ENCODE data around the gene NFIB. TPM values are rescaled to one million over a fixed set of nuclear protein-coding genes. Genes with fewer than 3 reads are reported as not detected.

The NFIB gene
- polyA plus RNA-seq, 1 donor (not counting 4 experiments of a cell fraction or from before 2014, with no cell fraction given) = 8.9 TPM

DNA sequence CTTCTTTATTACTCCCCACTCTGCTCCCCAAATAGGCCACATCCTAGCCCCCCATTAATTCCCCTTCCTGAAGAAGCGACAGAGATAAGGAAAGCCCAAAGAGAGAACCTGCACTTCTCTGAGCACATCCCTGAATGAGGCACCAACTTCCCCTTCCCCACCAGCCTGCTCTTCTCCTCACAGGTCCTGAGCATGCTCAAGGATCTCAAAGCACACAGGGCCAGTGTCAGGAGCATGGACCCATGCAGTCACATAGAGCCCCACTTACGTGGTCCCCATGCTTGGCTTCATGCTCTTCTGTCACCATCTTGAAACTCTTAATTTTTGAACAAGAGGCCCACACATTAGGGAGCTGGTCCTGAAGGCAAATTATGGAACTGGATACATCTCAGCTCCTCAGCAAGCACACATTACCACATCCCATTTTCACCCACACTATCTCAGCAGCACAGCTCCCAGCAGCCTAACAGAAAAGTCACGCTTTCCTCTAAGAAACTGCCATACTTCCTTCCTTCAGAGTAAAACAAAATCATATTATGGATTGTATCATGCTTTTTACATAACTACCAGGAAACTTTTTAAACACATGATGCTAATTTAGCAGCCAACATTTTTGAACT is 99.8 kb downstream of the NFIB start:
- peak; percentile 65 for FAIRE-seq
- Histone ChIP-seq H3K27me3 (ENCODE audit: control insufficient read depth, extremely low read depth, insufficient read depth, low read length) (no peaks in the 10 kb centered on the region), H3K36me3 (ENCODE audit: control insufficient read depth in 2 of 2, extremely low read depth in 1 of 2, insufficient read depth in 2 of 2, low read length in 2 of 2) (no peaks in the 10 kb centered on the region), H3K4me2 (ENCODE audit: control insufficient read depth, extremely low read depth, insufficient read depth, low read depth, low read length) (peak overlapping the region; percentile 44), H3K9me1 (ENCODE audit: control insufficient read depth, extremely low read depth, insufficient read depth, low read length) (no peaks in the 10 kb centered on the region), H3K4me3 (ENCODE audit: control insufficient read depth in 2 of 3, extremely low read depth in 1 of 3, insufficient read depth in 2 of 3, low read depth in 1 of 3, low read length in 3 of 3) (no peak overlapping the region), H3K9ac (ENCODE audit: control insufficient read depth, extremely low read depth, insufficient read depth, low read length) (no peak overlapping the region), H4K20me1 (ENCODE audit: control insufficient read depth, extremely low read depth, insufficient read depth, low read length) (no peaks in the 10 kb centered on the region), H3K79me2 (ENCODE audit: control insufficient read depth, insufficient read depth, low read length) (peaks cover 30% of the 10 kb centered on the region), H2AFZ (ENCODE audit: control insufficient read depth, low read length) (no peak overlapping the region), H3K27ac (ENCODE audit: control insufficient read depth, insufficient read depth, low read length) (peak overlapping the region; percentile 59), H3K9me3 (ENCODE audit: control insufficient read depth, low read depth, low read length) (no peaks in the 10 kb centered on the region), H3K4me1 (ENCODE audit: control insufficient read depth, extremely low read depth, insufficient read depth, low read length) (peaks cover 50% of the 10 kb centered on the region)
- DNase-seq (ENCODE audit: low read depth, low spot score) = no peak
- TF ChIP-seq, protein P1, sequence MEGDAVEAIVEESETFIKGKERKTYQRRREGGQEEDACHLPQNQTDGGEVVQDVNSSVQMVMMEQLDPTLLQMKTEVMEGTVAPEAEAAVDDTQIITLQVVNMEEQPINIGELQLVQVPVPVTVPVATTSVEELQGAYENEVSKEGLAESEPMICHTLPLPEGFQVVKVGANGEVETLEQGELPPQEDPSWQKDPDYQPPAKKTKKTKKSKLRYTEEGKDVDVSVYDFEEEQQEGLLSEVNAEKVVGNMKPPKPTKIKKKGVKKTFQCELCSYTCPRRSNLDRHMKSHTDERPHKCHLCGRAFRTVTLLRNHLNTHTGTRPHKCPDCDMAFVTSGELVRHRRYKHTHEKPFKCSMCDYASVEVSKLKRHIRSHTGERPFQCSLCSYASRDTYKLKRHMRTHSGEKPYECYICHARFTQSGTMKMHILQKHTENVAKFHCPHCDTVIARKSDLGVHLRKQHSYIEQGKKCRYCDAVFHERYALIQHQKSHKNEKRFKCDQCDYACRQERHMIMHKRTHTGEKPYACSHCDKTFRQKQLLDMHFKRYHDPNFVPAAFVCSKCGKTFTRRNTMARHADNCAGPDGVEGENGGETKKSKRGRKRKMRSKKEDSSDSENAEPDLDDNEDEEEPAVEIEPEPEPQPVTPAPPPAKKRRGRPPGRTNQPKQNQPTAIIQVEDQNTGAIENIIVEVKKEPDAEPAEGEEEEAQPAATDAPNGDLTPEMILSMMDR (optimal IDR thresholded peaks at IDR 0.05 in 1 of 3, IDR thresholded peaks at IDR 0.05 in 1 of 3, conservative IDR thresholded peaks at IDR 0.05 in 1 of 3; ENCODE audit: extremely low read depth in 1 of 3, insufficient read depth in 2 of 3, low read length in 3 of 3) = no peak
- TF ChIP-seq EZH2 (IDR thresholded peaks at IDR 0.05; ENCODE audit: low read length) = no peak
- dilution Hi-C loops (cut with MboI; ENCODE audit: extremely low pct_ligation_motif_present, low sequenced_read_pairs) = no loop called here

DNA sequence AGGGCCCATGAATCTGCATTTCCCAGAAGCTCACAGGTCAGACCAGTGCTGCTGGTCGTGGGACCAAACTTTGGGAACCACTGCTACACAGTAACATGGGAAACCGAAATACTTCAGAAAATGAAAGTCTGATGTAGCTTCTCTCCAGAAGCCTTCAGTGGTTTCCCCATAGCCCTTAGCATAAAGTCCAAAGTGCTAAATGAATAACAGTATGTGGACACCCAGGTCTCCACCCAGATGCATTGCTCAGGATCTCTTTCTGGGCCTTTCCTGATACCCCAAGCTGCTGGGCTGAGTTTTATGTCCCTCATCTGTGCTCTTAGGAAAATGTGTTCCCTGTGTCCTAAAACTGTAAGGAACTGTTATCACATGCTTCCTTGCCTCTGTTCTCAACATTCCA is 100.4 kb downstream of the NFIB start:
- DNase-seq (ENCODE audit: low read depth, low spot score) (no peak), FAIRE-seq (peak; percentile 26)
- dilution Hi-C loops (cut with MboI; ENCODE audit: extremely low pct_ligation_motif_present, low sequenced_read_pairs) = no loop called here
- H3K27me3 ChIP-seq (ENCODE audit: control insufficient read depth, extremely low read depth, insufficient read depth, low read length) = no peaks in the 10 kb centered on the region
- TF ChIP-seq, protein P1 (optimal IDR thresholded peaks at IDR 0.05 in 1 of 3, IDR thresholded peaks at IDR 0.05 in 1 of 3, conservative IDR thresholded peaks at IDR 0.05 in 1 of 3; ENCODE audit: extremely low read depth in 1 of 3, insufficient read depth in 2 of 3, low read length in 3 of 3) = no peak
- no peak for TF ChIP-seq EZH2 (IDR thresholded peaks at IDR 0.05; ENCODE audit: low read length)
- H3K9me1 ChIP-seq (ENCODE audit: control insufficient read depth, extremely low read depth, insufficient read depth, low read length) = no peaks in the 10 kb centered on the region
- H3K79me2 ChIP-seq (ENCODE audit: control insufficient read depth, insufficient read depth, low read length) = peaks cover 28% of the 10 kb centered on the region
- H2AFZ ChIP-seq (ENCODE audit: control insufficient read depth, low read length) = no peak overlapping the region
- H3K36me3 ChIP-seq (ENCODE audit: control insufficient read depth in 2 of 2, extremely low read depth in 1 of 2, insufficient read depth in 2 of 2, low read length in 2 of 2) = no peaks in the 10 kb centered on the region
- peak overlapping the region; percentile 25 for H3K4me2 ChIP-seq (ENCODE audit: control insufficient read depth, extremely low read depth, insufficient read depth, low read depth, low read length)
- H3K9ac ChIP-seq (ENCODE audit: control insufficient read depth, extremely low read depth, insufficient read depth, low read length) = no peak overlapping the region
- peaks cover 56% of the 10 kb centered on the region for H3K4me1 ChIP-seq (ENCODE audit: control insufficient read depth, extremely low read depth, insufficient read depth, low read length)
- H3K4me3 ChIP-seq (ENCODE audit: control insufficient read depth in 2 of 3, extremely low read depth in 1 of 3, insufficient read depth in 2 of 3, low read depth in 1 of 3, low read length in 3 of 3) = no peak overlapping the region
- H3K9me3 ChIP-seq (ENCODE audit: control insufficient read depth, low read depth, low read length) = no peaks in the 10 kb centered on the region
- peak overlapping the region; percentile 41 for H3K27ac ChIP-seq (ENCODE audit: control insufficient read depth, insufficient read depth, low read length)
- H4K20me1 ChIP-seq (ENCODE audit: control insufficient read depth, extremely low read depth, insufficient read depth, low read length) = no peaks in the 10 kb centered on the region

Data from keratinocyte (primary cell).